ENCODE measurements around the gene CYFIP1.

CYFIP1 gene

DNA sequence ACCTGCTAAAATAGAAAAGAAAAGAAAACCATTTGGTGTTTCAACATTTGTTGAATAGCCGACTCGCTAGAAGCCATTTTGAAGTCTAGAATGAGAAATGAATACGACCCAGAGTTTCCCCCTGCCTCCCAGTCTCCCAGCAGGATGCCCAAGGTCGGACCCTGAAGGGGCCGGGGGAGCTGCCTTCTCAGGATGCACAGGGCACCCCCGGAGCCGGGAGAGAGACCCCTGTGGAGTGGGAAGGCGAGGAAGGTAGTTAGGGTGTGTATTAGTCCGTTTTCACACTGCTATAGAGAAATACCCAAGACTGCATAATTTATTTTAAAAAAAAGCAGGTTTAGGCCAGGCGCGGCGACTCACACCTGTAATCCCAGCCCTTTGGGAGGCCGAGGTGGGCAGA lies 97.0 kb downstream of the CYFIP1 start:
- no peaks in the 10 kb centered on the region for H3K9me3 Mint-ChIP-seq
- H3K4me1 Mint-ChIP-seq = peaks cover 2% of the 10 kb centered on the region
- no peaks in the 10 kb centered on the region for H3K36me3 Mint-ChIP-seq
- H3K4me3 Mint-ChIP-seq = no peak overlapping the region
- ATAC-seq = no peak
- no peak for DNase-seq (ENCODE audit: low spot score in 2 of 2)
- H3K27ac Mint-ChIP-seq = no peak overlapping the region

DNA sequence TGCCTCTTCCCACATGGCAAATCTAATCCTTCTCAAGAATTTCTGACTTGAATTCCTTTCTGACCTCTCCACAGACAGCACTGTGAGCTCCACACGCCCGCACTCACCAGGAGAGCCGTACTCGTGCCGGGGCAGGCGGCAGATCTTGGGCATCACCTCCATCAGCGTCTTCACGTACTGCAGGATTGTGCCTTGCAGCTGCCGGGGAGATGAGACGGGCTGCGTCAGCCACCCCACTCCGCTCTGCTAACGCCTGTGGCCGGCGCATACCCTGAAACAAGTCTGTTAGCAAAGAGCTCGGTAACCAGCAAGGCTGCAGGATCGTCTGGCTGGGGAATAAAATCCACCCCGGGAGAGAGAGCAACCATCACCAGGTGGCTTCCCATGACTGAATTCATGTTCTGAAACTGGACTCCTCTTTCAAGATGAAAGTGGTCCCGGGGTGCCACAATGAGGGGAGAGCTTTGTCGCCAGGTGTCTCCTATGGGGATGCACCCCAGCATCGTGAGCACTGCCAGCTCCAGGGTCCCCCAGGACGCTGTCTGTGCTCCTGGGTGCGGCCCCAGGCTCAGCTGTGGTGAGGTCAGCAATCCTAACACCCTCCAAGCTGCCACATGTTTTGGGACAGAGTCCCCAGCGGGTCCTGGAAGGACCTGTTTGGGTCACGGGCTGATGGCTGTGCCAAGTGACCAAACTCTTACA lies 98.3 kb downstream of the CYFIP1 start:
- no peaks in the 10 kb centered on the region for H3K36me3 Mint-ChIP-seq
- no peak for ATAC-seq
- no peak overlapping the region for H3K4me3 Mint-ChIP-seq
- peak overlapping the region; percentile 52 for H3K27ac Mint-ChIP-seq
- H3K9me3 Mint-ChIP-seq = no peaks in the 10 kb centered on the region
- DNase-seq (ENCODE audit: low spot score in 2 of 2) = no peak
- peaks cover 5% of the 10 kb centered on the region for H3K4me1 Mint-ChIP-seq

DNA sequence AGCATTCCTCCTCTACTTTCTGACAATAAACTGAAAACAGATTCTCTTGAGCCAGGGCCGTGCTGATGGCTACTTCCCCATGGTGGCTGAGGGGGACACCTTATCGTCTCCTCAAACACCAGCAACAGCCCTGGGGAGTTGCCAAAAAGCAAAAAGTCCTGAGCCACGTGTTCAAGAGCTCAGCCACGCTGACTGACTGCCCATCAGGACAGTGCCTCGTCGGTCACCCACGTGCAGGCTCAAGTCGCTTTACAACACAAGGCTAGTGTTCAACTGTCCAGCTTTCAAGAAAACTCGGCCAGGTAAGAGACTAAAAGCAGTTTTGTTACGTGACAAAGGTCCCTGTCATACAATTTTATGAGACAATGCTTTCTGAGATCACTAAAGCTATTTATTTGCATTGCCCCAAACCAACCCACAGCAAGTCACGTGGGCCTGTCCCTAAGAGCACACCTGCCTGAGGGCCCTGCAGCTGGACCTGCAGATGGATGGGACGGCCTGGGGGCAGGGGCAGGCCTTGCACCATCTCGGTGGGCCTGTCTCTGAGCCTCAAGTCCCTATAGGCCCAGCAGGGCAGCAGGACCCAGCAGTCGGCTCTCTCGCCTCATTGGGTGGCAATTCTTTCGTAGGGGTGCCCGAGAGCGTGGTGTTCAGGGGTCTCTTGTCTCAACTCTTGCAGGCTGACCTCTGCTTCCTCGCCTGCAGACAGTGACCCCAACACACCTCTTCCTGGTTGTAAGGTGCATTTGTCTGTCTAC lies 99.0 kb downstream of the CYFIP1 start:
- Mint-ChIP-seq H3K9me3 (no peaks in the 10 kb centered on the region), H3K27ac (no peak overlapping the region), H3K36me3 (no peaks in the 10 kb centered on the region), H3K4me1 (peaks cover 5% of the 10 kb centered on the region), H3K4me3 (no peak overlapping the region)
- no peak for ATAC-seq
- DNase-seq (ENCODE audit: low spot score in 2 of 2) = no peak

- no peak for ATAC-seq
- Mint-ChIP-seq H3K4me3 (no peak overlapping the region), H3K27ac (no peak overlapping the region), H3K4me1 (peaks cover 5% of the 10 kb centered on the region), H3K9me3 (no peaks in the 10 kb centered on the region), H3K36me3 (no peaks in the 10 kb centered on the region)
- DNase-seq (ENCODE audit: low spot score in 2 of 2) = no peak
Observed at GRCh38 chr15:22880068-22880980, 99.8 kb downstream of the CYFIP1 start.

- Mint-ChIP-seq H3K36me3 (no peaks in the 10 kb centered on the region), H3K4me3 (no peak overlapping the region)
Observed at GRCh38 chr15:22878103-22878502, 102.1 kb downstream of the CYFIP1 start.

DNA sequence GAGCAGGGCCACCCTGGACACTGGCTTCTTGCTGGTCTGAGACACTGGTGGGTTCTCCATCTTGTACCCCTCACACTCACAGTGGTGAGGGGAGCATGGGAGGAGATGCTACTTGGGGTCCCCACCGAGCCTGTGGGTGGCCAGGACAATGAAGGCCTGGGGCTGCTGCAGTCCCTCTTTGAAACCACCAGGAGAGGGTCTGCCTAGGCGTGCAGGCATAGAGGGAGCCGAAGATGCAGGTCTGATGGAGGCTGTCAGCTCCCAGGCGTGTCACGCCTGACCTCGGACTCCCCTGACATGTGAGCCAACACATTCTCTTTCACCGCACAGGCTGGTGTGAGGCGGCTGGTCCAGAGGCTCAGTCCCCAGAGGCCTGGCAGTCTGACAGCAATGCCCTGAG lies 102.6 kb downstream of the CYFIP1 start:
- Mint-ChIP-seq H3K4me3 (no peak overlapping the region), H3K27ac (no peak overlapping the region), H3K36me3 (no peaks in the 10 kb centered on the region), H3K9me3 (no peaks in the 10 kb centered on the region), H3K4me1 (peaks cover 5% of the 10 kb centered on the region)
- DNase-seq (ENCODE audit: low spot score in 2 of 2) (no peak), ATAC-seq (no peak)

More at GRCh38 chr15:22878103-22878502, 102.1 kb downstream of the CYFIP1 start:
- Mint-ChIP-seq H3K4me1 (peaks cover 5% of the 10 kb centered on the region), H3K27ac (no peak overlapping the region), H3K9me3 (no peaks in the 10 kb centered on the region)
- no peak for ATAC-seq
- no peak for DNase-seq (ENCODE audit: low spot score in 2 of 2)

GRCh38 chr15:22877117-22877516 lies 103.1 kb downstream of the CYFIP1 start:
- no peaks in the 10 kb centered on the region for H3K9me3 Mint-ChIP-seq
- H3K4me1 Mint-ChIP-seq = peaks cover 5% of the 10 kb centered on the region
- peaks cover 1% of the 10 kb centered on the region for H3K36me3 Mint-ChIP-seq
- ATAC-seq (no peak), DNase-seq (ENCODE audit: low spot score in 2 of 2) (no peak)
- no peak overlapping the region for H3K27ac Mint-ChIP-seq
- H3K4me3 Mint-ChIP-seq = no peak overlapping the region

DNA sequence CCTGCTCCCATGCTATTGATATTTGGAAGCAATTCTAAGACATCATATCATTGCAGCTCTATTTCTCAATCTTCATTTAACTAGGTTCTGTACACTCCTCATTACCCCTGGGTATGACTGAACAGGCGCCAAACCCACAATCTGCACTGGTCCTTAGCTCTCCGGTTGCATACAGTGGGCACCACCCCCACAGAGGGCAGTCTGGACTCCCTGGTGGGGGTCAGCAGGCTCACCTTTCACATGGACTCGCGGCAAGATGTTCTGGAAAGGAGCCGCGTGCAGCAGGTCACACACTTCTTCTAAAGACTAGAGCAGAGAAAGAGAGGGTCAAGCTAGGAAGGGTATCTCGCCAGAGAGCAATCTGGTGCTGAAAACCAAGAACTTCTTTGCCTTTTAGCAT lies 105.2 kb downstream of the CYFIP1 start:
- no peak overlapping the region for H3K4me3 Mint-ChIP-seq
- H3K36me3 Mint-ChIP-seq = peaks cover 13% of the 10 kb centered on the region
- H3K27ac Mint-ChIP-seq = no peak overlapping the region
- no peaks in the 10 kb centered on the region for H3K9me3 Mint-ChIP-seq
- DNase-seq (ENCODE audit: low spot score in 2 of 2) = no peak
- ATAC-seq = no peak
- peaks cover 5% of the 10 kb centered on the region for H3K4me1 Mint-ChIP-seq

DNA sequence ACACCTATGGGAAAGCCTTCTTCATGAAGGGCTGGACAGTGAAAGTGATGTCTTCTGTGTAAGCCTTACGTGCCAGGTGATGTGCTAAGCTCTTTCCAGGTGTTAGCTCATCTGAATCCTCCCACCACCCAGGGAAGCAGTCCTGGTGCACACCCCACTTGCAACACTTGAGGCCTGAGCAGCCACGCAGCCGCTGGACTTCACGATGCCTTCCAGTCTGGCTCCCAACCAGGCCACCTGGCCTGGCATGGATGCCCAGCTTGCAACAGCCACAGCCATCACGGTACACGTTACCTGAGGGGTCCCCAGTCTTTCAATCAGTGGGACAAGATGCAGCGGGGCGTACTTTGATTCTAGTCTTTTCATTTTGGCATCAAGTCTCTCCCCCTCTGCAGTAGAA lies 105.9 kb downstream of the CYFIP1 start:
- Mint-ChIP-seq H3K4me1 (peaks cover 5% of the 10 kb centered on the region), H3K9me3 (no peaks in the 10 kb centered on the region), H3K4me3 (no peak overlapping the region), H3K27ac (no peak overlapping the region), H3K36me3 (peaks cover 20% of the 10 kb centered on the region)
- ATAC-seq (no peak), DNase-seq (ENCODE audit: low spot score in 2 of 2) (no peak)

DNA sequence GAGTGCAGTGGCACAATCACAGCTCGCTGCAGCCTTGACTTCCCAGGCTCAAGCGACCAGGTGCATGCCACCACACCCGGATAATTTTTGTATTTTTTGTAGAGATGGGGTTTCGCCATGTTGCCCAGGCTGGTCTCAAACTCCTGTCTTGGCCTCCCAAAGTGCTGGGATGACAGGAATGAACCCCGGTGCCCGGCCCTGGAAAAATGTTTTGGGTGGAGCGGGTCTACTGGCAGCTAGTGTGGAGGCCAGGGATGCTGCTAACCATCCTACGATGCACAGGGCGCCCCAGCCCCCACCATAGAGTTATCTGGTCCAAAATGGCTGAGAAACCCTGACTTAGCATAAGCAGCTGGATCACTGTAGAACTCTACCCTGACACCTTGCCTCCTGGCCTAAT lies 106.3 kb downstream of the CYFIP1 start:
- no peak for DNase-seq (ENCODE audit: low spot score in 2 of 2)
- H3K36me3 Mint-ChIP-seq = peaks cover 24% of the 10 kb centered on the region
- ATAC-seq = no peak
- no peak overlapping the region for H3K4me3 Mint-ChIP-seq
- peaks cover 5% of the 10 kb centered on the region for H3K4me1 Mint-ChIP-seq
- no peak overlapping the region for H3K27ac Mint-ChIP-seq
- no peaks in the 10 kb centered on the region for H3K9me3 Mint-ChIP-seq

GRCh38 chr15:22872936-22873701 lies 107.0 kb downstream of the CYFIP1 start:
- ATAC-seq = no peak
- no peak overlapping the region for H3K4me3 Mint-ChIP-seq
- no peak overlapping the region for H3K27ac Mint-ChIP-seq
- peaks cover 2% of the 10 kb centered on the region for H3K4me1 Mint-ChIP-seq
- H3K36me3 Mint-ChIP-seq = peaks cover 31% of the 10 kb centered on the region
- H3K9me3 Mint-ChIP-seq = no peaks in the 10 kb centered on the region
- no peak for DNase-seq (ENCODE audit: low spot score in 2 of 2)

- H3K4me1 Mint-ChIP-seq = no peaks in the 10 kb centered on the region
- H3K36me3 Mint-ChIP-seq = peaks cover 46% of the 10 kb centered on the region
- DNase-seq (ENCODE audit: low spot score in 2 of 2) = no peak
- peak overlapping the region; percentile 27 for H3K27ac Mint-ChIP-seq
- H3K9me3 Mint-ChIP-seq = no peaks in the 10 kb centered on the region
- no peak overlapping the region for H3K4me3 Mint-ChIP-seq
- ATAC-seq = no peak
Observed at GRCh38 chr15:22871481-22872086, 108.6 kb downstream of the CYFIP1 start.

GRCh38 chr15:22870865-22871264 lies 109.3 kb downstream of the CYFIP1 start:
- Mint-ChIP-seq H3K4me3 (no peak overlapping the region), H3K4me1 (peaks cover 4% of the 10 kb centered on the region), H3K27ac (peak overlapping the region; percentile 27), H3K36me3 (peaks cover 54% of the 10 kb centered on the region), H3K9me3 (no peaks in the 10 kb centered on the region)
- DNase-seq (ENCODE audit: low spot score in 2 of 2) = no peak
- ATAC-seq = no peak

GRCh38 chr15:22869856-22870255 lies 110.3 kb downstream of the CYFIP1 start:
- peaks cover 64% of the 10 kb centered on the region for H3K36me3 Mint-ChIP-seq
- DNase-seq (ENCODE audit: low spot score in 2 of 2) (no peak), ATAC-seq (no peak)
- H3K27ac Mint-ChIP-seq = no peak overlapping the region
- H3K9me3 Mint-ChIP-seq = no peaks in the 10 kb centered on the region
- H3K4me3 Mint-ChIP-seq = no peak overlapping the region
- H3K4me1 Mint-ChIP-seq = peaks cover 8% of the 10 kb centered on the region

Measured in stimulated activated effector memory CD8-positive, alpha-beta T cell treated with anti-CD3 and anti-CD28 coated beads, Interleukin-12 subunit alpha, Interleukin-12 subunit beta, amount 100 ng/mL, for 72 hours (primary cell).